GM19193 (cell line): Measurements from ENCODE around the gene PLXDC2.

Experiments used
- POLR2A ChIP-seq: IDR thresholded peaks from 4 replicates; pipeline ENCODE4 v1.6.1; 2011; ENCODE audit not compliant: insufficient read depth, insufficient read length; ENCODE audit errors: extremely low read depth

Gene PLXDC2

GRCh38 chr10:19908991-19909696, 92.9 kb downstream of the PLXDC2 start:
- no peak for TF ChIP-seq POLR2A

GRCh38 chr10:19911886-19912285, 95.7 kb downstream of the PLXDC2 start:
- TF ChIP-seq POLR2A, result no peak

- no peak for TF ChIP-seq POLR2A
These were observed 97.8 kb downstream of the PLXDC2 start for GRCh38 chr10:19913987-19914386.

- TF ChIP-seq POLR2A, result no peak
These were observed 98.9 kb downstream of the PLXDC2 start for GRCh38 chr10:19915125-19915524.

GRCh38 chr10:19915816-19916215, 99.6 kb downstream of the PLXDC2 start:
- TF ChIP-seq POLR2A, result no peak

- TF ChIP-seq POLR2A, result no peak
These were observed 101.7 kb downstream of the PLXDC2 start for GRCh38 chr10:19917751-19918478.

GRCh38 chr10:19918794-19919193, 102.6 kb downstream of the PLXDC2 start:
- no peak for TF ChIP-seq POLR2A

GRCh38 chr10:19919671-19920070, 103.4 kb downstream of the PLXDC2 start:
- TF ChIP-seq POLR2A, result no peak

- no peak for TF ChIP-seq POLR2A
These were observed 104.0 kb downstream of the PLXDC2 start for GRCh38 chr10:19920075-19920726.

- no peak for TF ChIP-seq POLR2A
These were observed 105.3 kb downstream of the PLXDC2 start for GRCh38 chr10:19921300-19922140.

GRCh38 chr10:19922236-19922963, 106.2 kb downstream of the PLXDC2 start:
- TF ChIP-seq POLR2A, result no peak

- no peak for TF ChIP-seq POLR2A
These were observed 108.8 kb downstream of the PLXDC2 start for GRCh38 chr10:19925064-19925463.

- no peak for TF ChIP-seq POLR2A
These were observed 112.7 kb downstream of the PLXDC2 start for GRCh38 chr10:19928936-19929335.

GRCh38 chr10:19929506-19930140, 113.4 kb downstream of the PLXDC2 start:
- no peak for TF ChIP-seq POLR2A
